Kidney epithelial cell (primary cell): ENCODE results near the gene YARS1. TPM values are rescaled to one million over a fixed set of nuclear protein-coding genes. Genes with fewer than 3 reads are reported as not detected.

Source experiments
- DNase-seq: peaks from one replicate; pipeline ENCODE4 v3.0.0-alpha.2; 2010; ENCODE audit warnings: low read depth
- H3K27me3 ChIP-seq: 2 replicates; pipeline ENCODE4 v1.6.0; 2011; ENCODE audit warnings: low read length; ENCODE audit not compliant: control insufficient read depth, insufficient read depth
- H3K36me3 ChIP-seq: 2 replicates; pipeline ENCODE4 v1.5.1; 2011; ENCODE audit warnings: low read length; ENCODE audit not compliant: control insufficient read depth, insufficient read depth
- H3K4me3 ChIP-seq: 2 replicates; pipeline ENCODE4 v1.5.1; 2011; ENCODE audit warnings: low read depth, mild to moderate bottlenecking, control low read depth, low read length
- total RNA-seq: library from RNA; depleted of rRNA; stranded (reverse); fragments of >200 nt; gene quantifications from 2 replicates; pipeline ENCODE4 v1.2.3, GENCODE V29; 2015
- TF ChIP-seq, protein P1 (sequence below): IDR thresholded peaks from 2 replicates; pipeline ENCODE4 v1.5.1; 2011; ENCODE audit warnings: mild to moderate bottlenecking, moderate library complexity, low read length, control low read depth, inconsistent platforms; ENCODE audit not compliant: insufficient read depth, poor library complexity, severe bottlenecking

The YARS1 gene
- total RNA-seq, 1 donor from 2014 or later, result 167 TPM

DNA sequence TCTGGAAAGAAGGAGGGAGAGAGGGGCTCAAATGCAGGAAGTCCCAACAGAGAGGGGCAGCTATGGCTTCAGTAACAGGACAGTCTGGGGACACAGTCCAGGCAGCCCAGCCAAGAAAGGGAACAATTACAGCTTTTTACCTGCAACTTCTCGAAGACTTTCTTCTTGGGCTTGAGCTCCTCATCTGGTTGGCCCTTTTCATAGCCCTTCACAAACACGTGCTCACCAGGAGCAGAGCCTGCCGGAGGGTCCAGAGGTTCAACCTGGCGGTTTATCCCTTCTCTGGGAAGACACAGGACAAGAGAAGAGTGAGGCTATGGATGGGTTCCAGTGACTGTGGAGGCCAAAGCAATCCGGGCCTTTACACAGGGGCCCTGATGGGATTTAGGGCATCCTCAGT is 37.9 kb downstream of the YARS1 start:
- peaks cover 10% of the 10 kb centered on the region for H3K36me3 ChIP-seq
- H3K4me3 ChIP-seq, result no peak overlapping the region
- H3K27me3 ChIP-seq, result no peaks in the 10 kb centered on the region
- TF ChIP-seq, protein P1, sequence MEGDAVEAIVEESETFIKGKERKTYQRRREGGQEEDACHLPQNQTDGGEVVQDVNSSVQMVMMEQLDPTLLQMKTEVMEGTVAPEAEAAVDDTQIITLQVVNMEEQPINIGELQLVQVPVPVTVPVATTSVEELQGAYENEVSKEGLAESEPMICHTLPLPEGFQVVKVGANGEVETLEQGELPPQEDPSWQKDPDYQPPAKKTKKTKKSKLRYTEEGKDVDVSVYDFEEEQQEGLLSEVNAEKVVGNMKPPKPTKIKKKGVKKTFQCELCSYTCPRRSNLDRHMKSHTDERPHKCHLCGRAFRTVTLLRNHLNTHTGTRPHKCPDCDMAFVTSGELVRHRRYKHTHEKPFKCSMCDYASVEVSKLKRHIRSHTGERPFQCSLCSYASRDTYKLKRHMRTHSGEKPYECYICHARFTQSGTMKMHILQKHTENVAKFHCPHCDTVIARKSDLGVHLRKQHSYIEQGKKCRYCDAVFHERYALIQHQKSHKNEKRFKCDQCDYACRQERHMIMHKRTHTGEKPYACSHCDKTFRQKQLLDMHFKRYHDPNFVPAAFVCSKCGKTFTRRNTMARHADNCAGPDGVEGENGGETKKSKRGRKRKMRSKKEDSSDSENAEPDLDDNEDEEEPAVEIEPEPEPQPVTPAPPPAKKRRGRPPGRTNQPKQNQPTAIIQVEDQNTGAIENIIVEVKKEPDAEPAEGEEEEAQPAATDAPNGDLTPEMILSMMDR, result no peak
- DNase-seq, result no peak

DNA sequence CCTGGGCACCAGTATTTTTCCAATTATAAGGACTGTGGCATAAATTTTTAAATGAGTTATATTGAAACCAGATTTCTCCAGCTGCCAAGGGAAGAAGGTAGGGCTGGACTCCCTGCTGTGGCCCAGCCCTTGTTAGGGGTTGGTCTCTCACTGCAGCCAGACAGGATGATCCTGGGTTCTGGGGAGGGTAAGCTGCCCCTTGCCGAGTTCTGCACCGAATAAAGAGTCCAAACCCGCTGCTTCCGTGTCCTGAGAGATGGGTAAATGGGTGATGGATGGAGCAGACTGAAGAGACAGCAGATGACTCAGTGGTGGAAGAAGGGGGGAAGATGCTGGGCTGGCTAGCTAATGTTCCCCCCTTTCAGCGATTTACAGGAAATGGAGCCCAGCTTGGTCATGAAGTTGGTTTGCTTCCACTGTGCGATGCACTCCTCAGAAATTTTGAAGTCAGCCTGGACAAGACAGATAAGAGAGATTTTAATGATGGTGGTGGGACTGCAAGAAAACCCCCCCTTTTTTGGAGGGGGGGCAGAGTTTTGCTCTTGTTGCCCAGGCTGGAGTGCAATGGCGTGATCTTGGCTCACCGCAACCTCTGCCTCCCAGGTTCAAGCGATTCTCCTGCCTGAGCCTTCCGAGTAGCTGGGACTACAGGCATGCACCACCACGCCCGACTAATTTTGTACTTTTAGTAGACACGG is 41.4 kb downstream of the YARS1 start:
- H3K27me3 ChIP-seq, result no peaks in the 10 kb centered on the region
- DNase-seq, result no peak
- TF ChIP-seq, protein P1, result no peak
- H3K36me3 ChIP-seq, result peaks cover 9% of the 10 kb centered on the region
- no peak overlapping the region for H3K4me3 ChIP-seq

DNA sequence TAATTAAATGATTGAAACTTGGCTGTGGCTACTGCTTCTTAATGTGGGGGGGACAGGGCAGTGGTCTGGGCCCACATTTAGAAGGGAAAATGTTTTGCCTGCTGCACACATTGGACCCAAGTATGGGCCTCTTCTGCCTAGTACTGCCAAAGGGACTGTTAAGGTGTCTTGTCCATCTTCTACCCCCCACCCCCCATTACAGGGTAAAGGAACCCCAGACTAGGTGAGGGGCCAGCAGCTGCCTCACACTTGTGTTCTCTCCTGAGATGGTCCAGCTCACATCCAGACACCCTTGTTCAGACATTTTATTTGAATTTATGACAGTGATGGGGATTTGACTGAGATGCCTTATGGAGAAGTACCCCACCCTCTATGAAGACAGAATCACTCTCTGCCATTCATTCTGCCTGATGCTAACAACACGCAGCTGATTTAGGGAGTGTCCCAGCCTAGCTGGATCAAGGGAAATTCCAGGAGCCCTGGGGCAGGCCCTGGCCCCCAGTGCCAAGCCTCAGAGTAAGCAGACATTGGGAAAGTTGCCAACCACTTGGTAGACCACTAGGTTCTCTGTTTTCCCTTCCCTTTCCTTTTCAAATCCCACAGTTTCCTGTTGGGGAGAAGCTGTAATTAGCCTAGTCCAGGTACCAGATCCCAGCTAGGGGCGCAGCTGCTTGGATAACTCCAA is 42.1 kb downstream of the YARS1 start:
- Histone ChIP-seq H3K4me3 (no peak overlapping the region), H3K36me3 (peaks cover 9% of the 10 kb centered on the region), H3K27me3 (no peaks in the 10 kb centered on the region)
- TF ChIP-seq, protein P1, result no peak
- no peak for DNase-seq

DNA sequence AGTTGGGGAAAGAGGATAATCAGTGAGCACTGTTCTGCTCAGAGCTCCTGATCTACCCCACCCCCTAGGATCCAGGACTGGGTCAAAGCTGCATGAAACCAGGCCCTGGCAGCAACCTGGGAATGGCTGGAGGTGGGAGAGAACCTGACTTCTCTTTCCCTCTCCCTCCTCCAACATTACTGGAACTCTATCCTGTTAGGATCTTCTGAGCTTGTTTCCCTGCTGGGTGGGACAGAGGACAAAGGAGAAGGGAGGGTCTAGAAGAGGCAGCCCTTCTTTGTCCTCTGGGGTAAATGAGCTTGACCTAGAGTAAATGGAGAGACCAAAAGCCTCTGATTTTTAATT is 42.7 kb downstream of the YARS1 start:
- no peak overlapping the region for H3K4me3 ChIP-seq

DNA sequence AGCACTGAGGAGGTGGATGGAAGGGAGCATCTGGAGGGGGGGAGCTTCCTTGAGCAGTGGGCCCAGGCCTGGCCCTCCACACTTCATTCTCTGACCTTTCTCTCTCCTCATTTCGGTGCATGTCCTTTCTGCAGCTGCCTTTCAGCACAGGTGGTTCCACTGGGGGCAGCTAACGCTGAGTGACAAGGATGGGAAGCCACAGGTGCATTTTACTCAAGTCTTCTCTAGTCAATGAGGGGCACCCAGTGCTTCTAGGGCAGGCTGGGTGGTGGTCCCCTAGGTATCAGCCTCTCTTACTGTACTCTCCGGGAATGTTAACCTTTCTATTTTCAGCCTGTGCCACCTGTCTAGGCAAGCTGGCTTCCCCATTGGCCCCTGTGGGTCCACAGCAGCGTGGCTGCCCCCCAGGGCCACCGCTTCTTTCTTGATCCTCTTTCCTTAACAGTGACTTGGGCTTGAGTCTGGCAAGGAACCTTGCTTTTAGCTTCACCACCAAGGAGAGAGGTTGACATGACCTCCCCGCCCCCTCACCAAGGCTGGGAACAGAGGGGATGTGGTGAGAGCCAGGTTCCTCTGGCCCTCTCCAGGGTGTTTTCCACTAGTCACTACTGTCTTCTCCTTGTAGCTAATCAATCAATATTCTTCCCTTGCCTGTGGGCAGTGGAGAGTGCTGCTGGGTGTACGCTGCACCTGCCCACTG is 43.2 kb downstream of the YARS1 start:
- Histone ChIP-seq H3K4me3 (no peak overlapping the region), H3K36me3 (peaks cover 6% of the 10 kb centered on the region), H3K27me3 (no peaks in the 10 kb centered on the region)
- TF ChIP-seq, protein P1, result no peak
- DNase-seq, result no peak

More for the DNA sequence above, 42.7 kb downstream of the YARS1 start:
- no peak for DNase-seq
- Histone ChIP-seq H3K36me3 (peaks cover 6% of the 10 kb centered on the region), H3K27me3 (no peaks in the 10 kb centered on the region)
- TF ChIP-seq, protein P1, result no peak
